K562 (cell line): ENCODE measurements around the gene C6orf163. TPM values are rescaled to one million over a fixed set of nuclear protein-coding genes. Genes with fewer than 3 reads are reported as not detected.

Experiments used
- ARID2 ChIP-seq: fragments of 450-650 bp; IDR thresholded peaks from 2 replicates; pipeline ENCODE4 v1.6.1; 2017; ENCODE audit warnings: antibody characterized with exemption, mild to moderate bottlenecking
- BHLHE40 ChIP-seq: IDR thresholded peaks from 2 replicates; pipeline ENCODE4 v1.6.1; 2011; ENCODE audit warnings: low read length, improper control_type of control experiment
- BRF1 ChIP-seq: IDR thresholded peaks from 3 replicates; pipeline ENCODE4 v1.6.1; 2011; ENCODE audit warnings: borderline replicate concordance, mild to moderate bottlenecking; ENCODE audit not compliant: insufficient read length; ENCODE audit errors: extremely low read depth
- CBFA2T2 ChIP-seq: fragments of 450-650 bp; conservative IDR thresholded peaks from 2 replicates; pipeline ENCODE4 v1.6.1; 2017; ENCODE audit warnings: mild to moderate bottlenecking
- DPF2 ChIP-seq: fragments of 450-650 bp; IDR thresholded peaks from 2 replicates; pipeline ENCODE4 v1.6.1; 2016
- EGR1 ChIP-seq: fragments of 450-650 bp; conservative IDR thresholded peaks from 2 replicates; pipeline ENCODE4 v1.6.1; 2017; ENCODE audit warnings: mild to moderate bottlenecking
- ESRRA ChIP-seq: fragments of 450-650 bp; IDR thresholded peaks from 2 replicates; pipeline ENCODE4 v1.6.1; 2014; ENCODE audit warnings: low read depth, mild to moderate bottlenecking, moderate library complexity, borderline replicate concordance
- LCOR ChIP-seq: sonication (generic); formaldehyde crosslinking; IDR thresholded peaks from 2 replicates; pipeline ENCODE4 v1.8.0; 2022; ENCODE audit warnings: mild to moderate bottlenecking, missing genetic modification reagents
- NCOA1 ChIP-seq: fragments of 450-650 bp; IDR thresholded peaks from 2 replicates; pipeline ENCODE4 v1.6.1; 2016; ENCODE audit warnings: low read depth
- NFIX ChIP-seq: fragments of 250-450 bp; sonication (Bioruptor Pico); IDR thresholded peaks from 2 replicates; pipeline ENCODE4 v1.4.0; 2020; ENCODE audit warnings: low read depth, mild to moderate bottlenecking, moderate library complexity
- POLR2AphosphoS5 ChIP-seq: IDR thresholded peaks from 2 replicates; pipeline ENCODE4 v1.6.1; 2011; ENCODE audit warnings: mild to moderate bottlenecking, low read depth, low read length, moderate library complexity; ENCODE audit not compliant: control insufficient read depth, insufficient read depth
- PURB ChIP-seq: sonication (generic); formaldehyde crosslinking; IDR thresholded peaks from 2 replicates; pipeline ENCODE4 v1.9.0; 2021; ENCODE audit warnings: low read depth, mild to moderate bottlenecking, missing genetic modification reagents
- SMAD1 ChIP-seq: fragments of 150-350 bp; IDR thresholded peaks from 2 replicates; pipeline ENCODE4 v1.6.1; 2014; ENCODE audit warnings: low read length, low read depth; ENCODE audit not compliant: partially characterized antibody
- SMAD4 ChIP-seq: fragments of 250-450 bp; sonication (Bioruptor Pico); conservative IDR thresholded peaks from 2 replicates; pipeline ENCODE4 v1.8.0; 2021; ENCODE audit warnings: inconsistent platforms, mild to moderate bottlenecking, moderate library complexity
- SOX6 ChIP-seq: fragments of 450-650 bp; IDR thresholded peaks from 2 replicates; pipeline ENCODE4 v1.6.1; 2014; ENCODE audit warnings: mild to moderate bottlenecking
- SPI1 ChIP-seq: IDR thresholded peaks from 2 replicates; pipeline ENCODE4 v1.6.1; 2011; ENCODE audit warnings: low read depth, low read length, control low read depth, borderline replicate concordance
- SRSF7 ChIP-seq: fragments of 200-400 bp; formaldehyde crosslinking; optimal IDR thresholded peaks from 2 replicates; pipeline ENCODE3; 2017; ENCODE audit warnings: mild to moderate bottlenecking, low read depth, low read length
- ZNF586 ChIP-seq: fragments of 450-650 bp; formaldehyde crosslinking; conservative IDR thresholded peaks from 2 replicates; pipeline ENCODE4 v1.4.0; 2020; ENCODE audit warnings: mild to moderate bottlenecking, moderate library complexity
- ZNF77 ChIP-seq: fragments of 250-450 bp; sonication (Bioruptor Pico); IDR thresholded peaks from 2 replicates; pipeline ENCODE4 v1.5.0; 2020
- polyA plus RNA-seq, 8 experiments: library from polyadenylated mRNA; depleted of rRNA in 4 of 8; stranded (reverse) in 5 of 8; unstranded in 3 of 8; fragments of >200 nt; fragmentation: Nextera tagmentation in 2 of 8; fragmentation: Illumina TruSeq in 1 of 8; extraction: Ambion mirVana in 2 of 8; extraction: Trizol in 1 of 8; gene quantifications; 2 replicates each; pipeline versions ENCODE4 v1.2.1 to v1.2.3, GENCODE V29; 2011 to 2014; ENCODE audit warnings: inconsistent platforms in 1 of 8, missing spikeins in 1 of 8
- total RNA-seq, 7 experiments: library from RNA; depleted of rRNA in 6 of 7; stranded (reverse); fragments of >200 nt in 6 of 7; fragmentation: Illumina TruSeq in 2 of 7; extraction: Trizol in 2 of 7; gene quantifications; 2 replicates each; pipeline versions ENCODE4 v1.2.1 to v1.2.3, GENCODE V29; 2011 to 2021; ENCODE audit warnings: low replicate concordance in 1 of 7
- TF ChIP-seq, protein P1 (sequence below), 2 experiments: fragments of 150-350 bp in 1 of 2; IDR thresholded peaks; 2 replicates each; pipeline ENCODE4 v1.6.1; 2012 to 2016; ENCODE audit warnings: low read depth in 2 of 2, low read length in 2 of 2, mild to moderate bottlenecking in 1 of 2, moderate library complexity in 1 of 2
- TF ChIP-seq, protein P2 (sequence below): fragments of 450-650 bp; conservative IDR thresholded peaks from 2 replicates; pipeline ENCODE4 v1.6.1; 2016; ENCODE audit warnings: missing genetic modification characterization, low read depth, mild to moderate bottlenecking, missing compliant biosample characterization, moderate library complexity
- TF ChIP-seq, protein P3 (sequence below): fragments of 450-650 bp; formaldehyde crosslinking; IDR thresholded peaks from 2 replicates; pipeline ENCODE4 v1.4.0; 2022; ENCODE audit warnings: missing genetic modification characterization

The C6orf163 gene
- total and polyA plus RNA-seq, 9 of the 15 experiments (the other 6 are each of a cell fraction or from before 2014, with no cell fraction given), result 0.67 to 4.7 (median 1.5) TPM

DNA sequence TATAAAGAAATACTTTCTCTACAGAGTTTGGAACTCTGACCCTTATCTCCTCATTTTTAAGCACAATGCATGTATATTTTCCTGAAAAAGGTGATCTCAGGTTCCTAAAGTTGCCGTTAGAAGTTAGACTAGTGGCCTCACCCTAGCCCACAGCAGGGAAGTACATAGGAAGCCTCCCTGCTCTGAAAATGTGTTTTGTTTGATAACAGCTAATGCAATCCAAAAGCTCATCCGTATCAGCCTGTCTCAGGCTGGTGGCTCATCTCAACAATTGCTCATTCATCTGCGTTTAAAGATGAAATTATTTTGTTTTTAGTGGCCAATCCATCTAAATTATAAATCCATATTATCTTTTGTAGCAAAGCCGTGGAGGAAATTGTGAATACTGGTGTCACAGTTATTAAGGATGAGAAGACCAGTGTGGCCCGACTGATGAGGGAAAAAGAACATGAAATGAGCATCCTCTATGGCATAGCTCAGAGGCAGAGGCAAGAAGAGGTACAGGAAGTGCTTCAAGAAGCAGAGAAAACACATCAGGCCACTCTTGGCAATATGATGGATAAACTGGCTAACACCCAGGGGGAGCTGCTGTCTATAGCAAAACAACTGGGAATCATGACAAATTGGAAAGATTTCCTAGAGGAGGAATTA, 20.1 kb downstream of the C6orf163 start (continued):
- TF ChIP-seq SRSF7, result no peak
- TF ChIP-seq SPI1, result peak; percentile 67; the same call in 1 of the 2 replicates
- peak; percentile 68; the same call in 1 of the 2 replicates for TF ChIP-seq NCOA1
- TF ChIP-seq, protein P1, sequence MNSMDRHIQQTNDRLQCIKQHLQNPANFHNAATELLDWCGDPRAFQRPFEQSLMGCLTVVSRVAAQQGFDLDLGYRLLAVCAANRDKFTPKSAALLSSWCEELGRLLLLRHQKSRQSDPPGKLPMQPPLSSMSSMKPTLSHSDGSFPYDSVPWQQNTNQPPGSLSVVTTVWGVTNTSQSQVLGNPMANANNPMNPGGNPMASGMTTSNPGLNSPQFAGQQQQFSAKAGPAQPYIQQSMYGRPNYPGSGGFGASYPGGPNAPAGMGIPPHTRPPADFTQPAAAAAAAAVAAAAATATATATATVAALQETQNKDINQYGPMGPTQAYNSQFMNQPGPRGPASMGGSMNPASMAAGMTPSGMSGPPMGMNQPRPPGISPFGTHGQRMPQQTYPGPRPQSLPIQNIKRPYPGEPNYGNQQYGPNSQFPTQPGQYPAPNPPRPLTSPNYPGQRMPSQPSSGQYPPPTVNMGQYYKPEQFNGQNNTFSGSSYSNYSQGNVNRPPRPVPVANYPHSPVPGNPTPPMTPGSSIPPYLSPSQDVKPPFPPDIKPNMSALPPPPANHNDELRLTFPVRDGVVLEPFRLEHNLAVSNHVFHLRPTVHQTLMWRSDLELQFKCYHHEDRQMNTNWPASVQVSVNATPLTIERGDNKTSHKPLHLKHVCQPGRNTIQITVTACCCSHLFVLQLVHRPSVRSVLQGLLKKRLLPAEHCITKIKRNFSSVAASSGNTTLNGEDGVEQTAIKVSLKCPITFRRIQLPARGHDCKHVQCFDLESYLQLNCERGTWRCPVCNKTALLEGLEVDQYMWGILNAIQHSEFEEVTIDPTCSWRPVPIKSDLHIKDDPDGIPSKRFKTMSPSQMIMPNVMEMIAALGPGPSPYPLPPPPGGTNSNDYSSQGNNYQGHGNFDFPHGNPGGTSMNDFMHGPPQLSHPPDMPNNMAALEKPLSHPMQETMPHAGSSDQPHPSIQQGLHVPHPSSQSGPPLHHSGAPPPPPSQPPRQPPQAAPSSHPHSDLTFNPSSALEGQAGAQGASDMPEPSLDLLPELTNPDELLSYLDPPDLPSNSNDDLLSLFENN (IDR thresholded peaks at IDR 0.05; ENCODE audit: low read depth in 2 of 2, low read length in 2 of 2), result peak in 1 of 2 experiments; percentile 90; a peak in 2 of 4 replicates
- TF ChIP-seq DPF2, result peak; percentile 95
- peak; percentile 21; the same call in 1 of the 2 replicates for TF ChIP-seq BHLHE40
- TF ChIP-seq ESRRA, result no peak
- TF ChIP-seq, protein P2, sequence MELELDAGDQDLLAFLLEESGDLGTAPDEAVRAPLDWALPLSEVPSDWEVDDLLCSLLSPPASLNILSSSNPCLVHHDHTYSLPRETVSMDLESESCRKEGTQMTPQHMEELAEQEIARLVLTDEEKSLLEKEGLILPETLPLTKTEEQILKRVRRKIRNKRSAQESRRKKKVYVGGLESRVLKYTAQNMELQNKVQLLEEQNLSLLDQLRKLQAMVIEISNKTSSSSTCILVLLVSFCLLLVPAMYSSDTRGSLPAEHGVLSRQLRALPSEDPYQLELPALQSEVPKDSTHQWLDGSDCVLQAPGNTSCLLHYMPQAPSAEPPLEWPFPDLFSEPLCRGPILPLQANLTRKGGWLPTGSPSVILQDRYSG, result no peak
- TF ChIP-seq, protein P3, sequence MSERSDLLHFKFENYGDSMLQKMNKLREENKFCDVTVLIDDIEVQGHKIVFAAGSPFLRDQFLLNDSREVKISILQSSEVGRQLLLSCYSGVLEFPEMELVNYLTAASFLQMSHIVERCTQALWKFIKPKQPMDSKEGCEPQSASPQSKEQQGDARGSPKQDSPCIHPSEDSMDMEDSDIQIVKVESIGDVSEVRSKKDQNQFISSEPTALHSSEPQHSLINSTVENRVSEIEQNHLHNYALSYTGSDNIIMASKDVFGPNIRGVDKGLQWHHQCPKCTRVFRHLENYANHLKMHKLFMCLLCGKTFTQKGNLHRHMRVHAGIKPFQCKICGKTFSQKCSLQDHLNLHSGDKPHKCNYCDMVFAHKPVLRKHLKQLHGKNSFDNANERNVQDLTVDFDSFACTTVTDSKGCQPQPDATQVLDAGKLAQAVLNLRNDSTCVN (CRISPR knock-in tag), result no peak
- TF ChIP-seq SMAD4 (CRISPR knock-in tag), result peak; percentile 28; the same call in 1 of the 2 replicates
- TF ChIP-seq PURB, result no peak
- no peak for TF ChIP-seq NFIX
- TF ChIP-seq CBFA2T2, result peak; percentile 88
- no peak for TF ChIP-seq EGR1
- TF ChIP-seq ARID2, result 0 out of 2 replicates have a peak, but pooled peaks have one; percentile 15
- TF ChIP-seq ZNF77, result no peak
- TF ChIP-seq POLR2AphosphoS5, result peak; percentile 79
- peak; percentile 89 for TF ChIP-seq SOX6
- no peak for TF ChIP-seq BRF1
- TF ChIP-seq LCOR (CRISPR knock-in tag), result 0 out of 2 replicates have a peak, but pooled peaks have one; percentile 41
- TF ChIP-seq SMAD1, result peak; percentile 55
- no peak for TF ChIP-seq ZNF586 (CRISPR knock-in tag)
